Stimulated activated CD4-positive, alpha-beta T cell treated with anti-CD3 and anti-CD28 coated beads, Interleukin-1b, Interleukin-23, amount 100 ng/mL, for 24 hours (primary cell): ENCODE results near the gene INS.

Source experiments
- DNase-seq, 4 experiments: peaks; one replicate each; pipeline ENCODE4 v3.0.0-alpha.2; 2020; ENCODE audit warnings: low read depth in 4 of 4, low spot score in 1 of 4

INS gene

GRCh38 chr11:2121227-2122130 lies 39.5 kb downstream of the INS start:
- no peak for DNase-seq

GRCh38 chr11:2120359-2121100 lies 40.5 kb downstream of the INS start:
- DNase-seq, result no peak

GRCh38 chr11:2118677-2119076 lies 42.3 kb downstream of the INS start:
- no peak for DNase-seq

GRCh38 chr11:2116680-2117079 lies 44.3 kb downstream of the INS start:
- no peak for DNase-seq

GRCh38 chr11:2115308-2115707 lies 45.7 kb downstream of the INS start:
- no peak for DNase-seq

- no peak for DNase-seq
Observed at GRCh38 chr11:2114430-2115241, 46.4 kb downstream of the INS start.

- DNase-seq, result no peak
Observed at GRCh38 chr11:2113776-2114175, 47.2 kb downstream of the INS start.

GRCh38 chr11:2110521-2110920 lies 50.5 kb downstream of the INS start:
- DNase-seq, result no peak
